Measurements from ENCODE around the gene MAPRE3. TPM values are rescaled to one million over a fixed set of nuclear protein-coding genes. Genes with fewer than 3 reads are reported as not detected.

MAPRE3 gene
- total RNA-seq, 6 experiments from 2014 or later: 13.7 to 22.3 (median 17.3) TPM

DNA sequence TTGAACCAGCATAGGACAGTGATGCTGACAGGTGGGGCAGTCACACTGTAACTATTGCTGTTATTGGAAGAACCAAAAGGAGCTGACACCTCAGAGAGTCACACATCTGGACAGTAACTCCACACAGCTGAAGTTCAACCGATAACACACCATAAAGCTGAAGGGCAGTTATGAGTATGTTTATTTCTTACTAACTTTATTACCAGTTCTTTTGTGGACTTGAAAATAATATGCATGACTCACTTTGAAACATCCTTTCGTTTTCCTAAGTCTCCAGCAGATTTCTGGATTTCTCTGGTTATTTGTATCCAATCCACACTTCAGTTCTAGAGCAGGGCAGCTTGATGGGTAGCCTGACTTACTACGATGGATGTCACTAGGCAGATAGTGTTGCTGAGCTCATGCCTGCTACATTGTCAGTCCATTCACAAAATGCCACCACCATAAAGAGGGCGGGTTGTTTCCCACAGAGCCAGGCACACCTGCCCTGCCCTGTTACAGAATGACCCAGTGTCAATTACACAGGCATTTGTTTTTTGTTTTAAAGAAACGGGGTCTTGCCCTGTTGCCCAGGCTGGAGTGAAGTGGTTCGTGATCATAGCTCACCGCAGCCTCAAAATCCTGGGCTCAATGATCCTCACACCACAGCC lies 72.7 kb downstream of the MAPRE3 start:
- no peak for DNase-seq
- no peaks in the 10 kb centered on the region for H3K4me1 ChIP-seq
- no peaks in the 10 kb centered on the region for H3K9me3 ChIP-seq
- TF ChIP-seq, protein P1, sequence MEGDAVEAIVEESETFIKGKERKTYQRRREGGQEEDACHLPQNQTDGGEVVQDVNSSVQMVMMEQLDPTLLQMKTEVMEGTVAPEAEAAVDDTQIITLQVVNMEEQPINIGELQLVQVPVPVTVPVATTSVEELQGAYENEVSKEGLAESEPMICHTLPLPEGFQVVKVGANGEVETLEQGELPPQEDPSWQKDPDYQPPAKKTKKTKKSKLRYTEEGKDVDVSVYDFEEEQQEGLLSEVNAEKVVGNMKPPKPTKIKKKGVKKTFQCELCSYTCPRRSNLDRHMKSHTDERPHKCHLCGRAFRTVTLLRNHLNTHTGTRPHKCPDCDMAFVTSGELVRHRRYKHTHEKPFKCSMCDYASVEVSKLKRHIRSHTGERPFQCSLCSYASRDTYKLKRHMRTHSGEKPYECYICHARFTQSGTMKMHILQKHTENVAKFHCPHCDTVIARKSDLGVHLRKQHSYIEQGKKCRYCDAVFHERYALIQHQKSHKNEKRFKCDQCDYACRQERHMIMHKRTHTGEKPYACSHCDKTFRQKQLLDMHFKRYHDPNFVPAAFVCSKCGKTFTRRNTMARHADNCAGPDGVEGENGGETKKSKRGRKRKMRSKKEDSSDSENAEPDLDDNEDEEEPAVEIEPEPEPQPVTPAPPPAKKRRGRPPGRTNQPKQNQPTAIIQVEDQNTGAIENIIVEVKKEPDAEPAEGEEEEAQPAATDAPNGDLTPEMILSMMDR (IDR thresholded peaks at IDR 0.05): no peak
- no peak for TF ChIP-seq POLR2A (IDR thresholded peaks at IDR 0.05)
- no peak overlapping the region for H3K27ac ChIP-seq
- H3K4me3 ChIP-seq: no peak overlapping the region
- intact Hi-C loops (cut with DNase I): no loop called here
- WGBS (ENCODE audit: insufficient coverage, low coverage, low lambda C conversion rate, missing lambda C conversion rate): 94% methylated on average over 7 of the region's 7 CpGs
- no peaks in the 10 kb centered on the region for H3K27me3 ChIP-seq
- H3K36me3 ChIP-seq: peaks cover 0 to 39% (median 19%) of the 10 kb centered on the region in 4 donors
- ATAC-seq: no peak

DNA sequence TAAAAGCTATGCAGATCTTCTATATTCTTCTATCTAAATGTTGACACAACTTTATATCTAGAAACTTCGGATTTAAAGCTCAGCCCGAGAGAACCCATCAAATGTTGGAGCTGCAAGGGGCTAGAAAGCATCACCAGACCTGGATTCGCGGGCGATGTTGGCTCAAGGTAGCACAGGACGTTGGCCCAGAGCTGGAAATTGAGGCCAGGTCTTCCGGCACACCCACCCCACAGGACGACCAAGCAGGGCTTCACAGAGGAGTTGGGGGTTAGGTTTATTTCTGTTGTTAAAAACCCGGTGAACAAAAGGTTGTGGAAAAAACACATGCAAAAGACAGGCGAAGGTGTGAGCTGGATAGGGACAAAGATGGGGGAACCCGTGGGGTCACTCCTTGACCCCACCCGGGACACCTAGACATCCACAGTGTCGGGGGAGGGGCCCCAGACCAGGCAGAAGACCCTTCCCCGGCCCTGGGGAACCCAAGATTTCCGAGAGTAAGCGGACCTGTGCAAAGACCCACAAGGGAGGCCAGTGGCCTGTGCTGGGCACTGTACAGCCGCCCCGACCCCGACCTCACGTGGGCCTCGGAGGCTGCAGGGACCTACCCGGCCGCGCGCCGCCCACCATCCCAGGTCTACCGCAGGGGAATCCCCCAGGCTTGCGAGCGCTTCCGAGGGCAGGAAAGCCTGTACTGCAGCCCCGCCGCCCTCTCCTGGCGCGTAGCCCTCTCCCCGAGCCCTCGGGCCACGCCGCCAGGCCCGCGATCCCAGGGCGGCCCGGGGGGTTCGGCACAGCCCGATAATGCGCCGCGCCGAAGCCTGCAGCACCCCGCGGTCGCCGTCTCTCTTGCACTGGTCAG lies 79.2 kb downstream of the MAPRE3 start:
- Histone ChIP-seq H3K27ac (peak overlapping the region; percentile 57 to 66 (median 62)), H3K4me1 (peaks cover 0 to 9% (median 4%) of the 10 kb centered on the region in 4 donors), H3K27me3 (no peaks in the 10 kb centered on the region), H3K9me3 (no peaks in the 10 kb centered on the region), H3K36me3 (no peaks in the 10 kb centered on the region), H3K4me3 (peak overlapping the region; percentile 82 to 92 (median 89))
- intact Hi-C loops (cut with DNase I): no loop called here
- DNase-seq: peak; percentile 62 to 72 (median 70)
- 21% methylated on average over 27 of the region's 52 CpGs for WGBS (ENCODE audit: insufficient coverage, low coverage, low lambda C conversion rate, missing lambda C conversion rate)
- no peak for TF ChIP-seq POLR2A (IDR thresholded peaks at IDR 0.05)
- TF ChIP-seq, protein P1 (IDR thresholded peaks at IDR 0.05): no peak
- ATAC-seq: peak; percentile 21 to 34 (median 22)

DNA sequence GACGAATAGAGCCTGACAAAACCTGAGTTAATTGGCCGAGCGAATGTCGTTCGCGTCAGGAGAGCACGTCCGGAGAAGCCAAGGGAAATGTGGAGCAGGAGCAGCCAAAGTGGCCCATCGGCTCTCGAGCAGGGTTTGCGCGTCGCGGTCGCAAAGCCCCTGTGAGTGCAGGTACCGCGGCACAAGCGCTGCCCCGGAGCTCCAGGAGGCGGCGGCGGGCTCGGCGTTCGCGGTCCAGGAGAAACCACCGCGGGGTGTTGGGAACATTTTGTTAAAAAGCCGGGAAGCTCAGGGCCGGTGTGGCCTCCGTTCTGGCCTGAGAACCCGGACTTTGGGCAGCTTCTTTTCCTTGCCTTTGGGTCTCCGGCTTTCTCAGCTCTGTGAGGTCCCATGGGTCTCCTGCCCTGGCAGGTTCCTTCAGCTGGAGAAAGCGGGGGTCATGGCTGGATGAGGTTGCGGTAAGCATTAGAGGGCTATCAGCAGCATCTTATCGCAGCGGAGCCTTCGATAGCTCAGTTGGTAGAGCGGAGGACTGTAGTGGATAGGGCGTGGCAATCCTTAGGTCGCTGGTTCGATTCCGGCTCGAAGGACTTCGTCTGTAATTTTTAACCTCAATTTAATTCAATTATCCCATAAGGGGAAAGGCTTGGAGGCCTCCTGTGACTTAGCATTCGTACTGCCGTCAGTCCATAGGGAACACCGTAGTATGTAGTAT lies 80.0 kb downstream of the MAPRE3 start:
- Histone ChIP-seq H3K27me3 (no peaks in the 10 kb centered on the region), H3K4me3 (peak overlapping the region; percentile 82 to 92 (median 89)), H3K9me3 (no peaks in the 10 kb centered on the region), H3K27ac (peak overlapping the region; percentile 57 to 66 (median 62)), H3K36me3 (peaks cover 0 to 2% (median 0%) of the 10 kb centered on the region in 4 donors), H3K4me1 (peaks cover 0 to 9% (median 4%) of the 10 kb centered on the region in 4 donors)
- DNase-seq (peak; percentile 76 to 88 (median 84)), ATAC-seq (peak; percentile 74 to 80 (median 78))
- intact Hi-C loops (cut with DNase I): no loop called here
- WGBS (ENCODE audit: insufficient coverage, low coverage, low lambda C conversion rate, missing lambda C conversion rate): under 1% methylated on average over 15 of the region's 48 CpGs
- TF ChIP-seq, protein P1 (IDR thresholded peaks at IDR 0.05): peak; percentile 21 to 37 (median 29)
- peak; percentile 59 for TF ChIP-seq POLR2A (IDR thresholded peaks at IDR 0.05)

Measured in right lobe of liver (tissue), 6 donors.